ENCODE measurements around the gene RAB11B. TPM values are rescaled to one million over a fixed set of nuclear protein-coding genes. Genes with fewer than 3 reads are reported as not detected.
"Not testable (repeated sequence)": the region's sequence is repeated elsewhere in the genome, so short reads cannot be mapped to it uniquely, and the experiment has no call there.

RAB11B gene
- total RNA-seq, 2 experiments from 2014 or later: 66.8 to 71.5 TPM

- H3K27me3 Mint-ChIP-seq: peaks cover 26% of the 10 kb centered on the region
- ATAC-seq (ENCODE audit: poor library complexity) (no peak), DNase-seq (no peak)
- H3K9me3 Mint-ChIP-seq: no peaks in the 10 kb centered on the region
- no peaks in the 10 kb centered on the region for H3K36me3 Mint-ChIP-seq (ENCODE audit: low read depth)
- no peak overlapping the region for H3K27ac Mint-ChIP-seq
- H3K9me3 ChIP-seq (ENCODE audit: control insufficient read depth in 1 of 2, insufficient read depth in 1 of 2, low read length in 2 of 2): no peaks in the 10 kb centered on the region
- H3K27me3 ChIP-seq (ENCODE audit: control insufficient read depth in 1 of 2, insufficient read depth in 2 of 2, low read length in 2 of 2): peaks cover 2 to 14% of the 10 kb centered on the region in 2 experiments
- CTCF ChIA-PET: interaction anchor here (0.6 kb wide), 1 partner anchor 8 kb away, joined by 3 read pairs; no protein-coding TSS in a partner anchor
- H3K4me3 Mint-ChIP-seq: no peak overlapping the region
- H3K4me1 ChIP-seq (ENCODE audit: insufficient read depth, low read length): peaks cover 6% of the 10 kb centered on the region
- no peak for TF ChIP-seq CTCF (IDR thresholded peaks at IDR 0.05)
- H3K4me3 ChIP-seq (ENCODE audit: low read length): no peak overlapping the region
- POLR2A ChIA-PET: no interaction called here
- intact Hi-C loops (cut with DNase I, micrococcal nuclease): loop anchor here in 1 of 2 experiments (10.0 kb wide), 2 partner anchors 233 to 723 kb away; no protein-coding TSS in a partner anchor
- peaks cover 4% of the 10 kb centered on the region for H3K4me1 Mint-ChIP-seq (ENCODE audit: low read depth)
- no peak overlapping the region for H3K27ac ChIP-seq (ENCODE audit: low read depth in 1 of 2, low read length in 2 of 2)
- no peaks in the 10 kb centered on the region for H3K36me3 ChIP-seq (ENCODE audit: insufficient read depth, low read length)
Observed at GRCh38 chr19:8352134-8352827, 37.9 kb upstream of the RAB11B start.

GRCh38 chr19:8352845-8353244 is 37.3 kb upstream of the RAB11B start:
- H3K4me1 Mint-ChIP-seq (ENCODE audit: low read depth); H3K36me3 Mint-ChIP-seq (ENCODE audit: low read depth); H3K9me3 ChIP-seq (ENCODE audit: control insufficient read depth in 1 of 2, insufficient read depth in 1 of 2, low read length in 2 of 2); H3K4me1 ChIP-seq (ENCODE audit: insufficient read depth, low read length); ATAC-seq (ENCODE audit: poor library complexity); DNase-seq; H3K36me3 ChIP-seq (ENCODE audit: insufficient read depth, low read length); H3K9me3 Mint-ChIP-seq; H3K27ac ChIP-seq (ENCODE audit: low read depth in 1 of 2, low read length in 2 of 2); H3K4me3 Mint-ChIP-seq; H3K4me3 ChIP-seq (ENCODE audit: low read length); H3K27ac Mint-ChIP-seq: not testable (repeated sequence)
- H3K27me3 ChIP-seq (ENCODE audit: control insufficient read depth in 1 of 2, insufficient read depth in 2 of 2, low read length in 2 of 2): peaks cover 2 to 14% of the 10 kb centered on the region in 2 experiments
- H3K27me3 Mint-ChIP-seq: peaks cover 26% of the 10 kb centered on the region
- POLR2A ChIA-PET: interaction anchor here (1.5 kb wide), 1 partner anchor 60 kb away, joined by 5 read pairs; the partner anchor contains the start of gene MARCHF2
- intact Hi-C loops (cut with DNase I, micrococcal nuclease): loop anchor here in 1 of 2 experiments (10.0 kb wide), 2 partner anchors 232 to 722 kb away; no protein-coding TSS in a partner anchor
- CTCF ChIA-PET: interaction anchor here (0.6 to 1.6 kb wide), 2 partner anchors 9 to 61 kb away, joined by 3 to 6 read pairs; partner anchors contain the start of gene MARCHF2

GRCh38 chr19:8355631-8356402 is 34.3 kb upstream of the RAB11B start:
- CTCF ChIA-PET: interaction anchor here (1.4 kb wide), 1 partner anchor 150 kb away, joined by 3 read pairs; no protein-coding TSS in a partner anchor
- no peaks in the 10 kb centered on the region for H3K36me3 Mint-ChIP-seq (ENCODE audit: low read depth)

More at GRCh38 chr19:8355631-8356402, 34.3 kb upstream of the RAB11B start:
- no peak overlapping the region for H3K27ac Mint-ChIP-seq
- Histone ChIP-seq H3K4me1 (ENCODE audit: insufficient read depth, low read length) (peaks cover 6% of the 10 kb centered on the region), H3K36me3 (ENCODE audit: insufficient read depth, low read length) (no peaks in the 10 kb centered on the region), H3K4me3 (ENCODE audit: low read length) (no peak overlapping the region), H3K27ac (ENCODE audit: low read depth in 1 of 2, low read length in 2 of 2) (no peak overlapping the region), H3K9me3 (ENCODE audit: control insufficient read depth in 1 of 2, insufficient read depth in 1 of 2, low read length in 2 of 2) (no peaks in the 10 kb centered on the region), H3K27me3 (ENCODE audit: control insufficient read depth in 1 of 2, insufficient read depth in 2 of 2, low read length in 2 of 2) (peaks cover 5 to 14% of the 10 kb centered on the region in 2 experiments)
- POLR2A ChIA-PET: no interaction called here
- peaks cover 14% of the 10 kb centered on the region for H3K27me3 Mint-ChIP-seq
- ATAC-seq (ENCODE audit: poor library complexity) (no peak), DNase-seq (no peak)
- no peak for TF ChIP-seq CTCF (IDR thresholded peaks at IDR 0.05)
- intact Hi-C loops (cut with DNase I, micrococcal nuclease): loop anchor here (1.0 to 10.0 kb wide), 5 partner anchors 150 to 719 kb away; no protein-coding TSS in a partner anchor
- no peaks in the 10 kb centered on the region for H3K9me3 Mint-ChIP-seq
- H3K4me3 Mint-ChIP-seq: no peak overlapping the region
- H3K4me1 Mint-ChIP-seq (ENCODE audit: low read depth): peaks cover 4% of the 10 kb centered on the region

Data from CD4-positive, alpha-beta T cell (primary cell).